K562 (cell line): ENCODE data around the gene FGGY. TPM values are rescaled to one million over a fixed set of nuclear protein-coding genes. Genes with fewer than 3 reads are reported as not detected.

ENCODE experiments used
- ATAC-seq: fragments of 200-7000 bp; cut with Tn5 transposase; 3 replicates; pipeline ENCODE4 v1.9.1; 2020; ENCODE audit warnings: moderate library complexity
- BruUV-seq: library from RNA; stranded (reverse); fragments of 400-500 nt; replicated peaks from 2 replicates; lab custom pipeline; 2021; lab: Mats Ljungman, UMichigan
- CTCF ChIA-PET: fragments of 300-600 bp; formaldehyde crosslinking; extraction: SDS; loops from one replicate; lab custom pipeline; 2021; ENCODE audit warnings: low intra/inter-chr PET ratio; lab: Yijun Ruan, JAX
- POLR2A ChIA-PET: fragments of 300-600, 350-650 bp; sonication (Branson Sonifier 250); formaldehyde crosslinking; extraction: SDS; loops from one replicate; lab custom pipeline; 2021; ENCODE audit warnings: antibody characterized with exemption, inconsistent platforms; lab: Yijun Ruan, JAX
- DNase-seq, 4 experiments: peaks; one replicate each; pipeline versions ENCODE4 v3.0.0 to v3.0.0-alpha.2; 2011 to 2018; ENCODE audit warnings: low spot score in 3 of 4, mixed read lengths in 3 of 4; ENCODE audit errors: extremely low read depth in 1 of 4
- FAIRE-seq: peaks from 2 replicates; lab custom pipeline; 2011; peaks lifted over from hg19 to GRCh38; lab: Jason Lieb, UNC
- H2AFZ ChIP-seq: 2 replicates; pipeline ENCODE4 v1.6.0; 2011; ENCODE audit warnings: low read depth, low read length, control low read depth, inconsistent platforms
- H3K27ac ChIP-seq: fragments of 200-600 bp; 3 replicates; pipeline ENCODE4 v1.8.0; 2011; ENCODE audit warnings: low read depth, mild to moderate bottlenecking, control low read depth, inconsistent platforms, low read length, moderate library complexity, mixed read lengths; ENCODE audit errors: extremely low read depth
- H3K27me3 ChIP-seq, 2 experiments: fragments of 300-600 bp in 1 of 2; 2 replicates in 1 of 2; 3 replicates in 1 of 2; pipeline versions ENCODE4 v1.6.0 to v1.8.0; 2011; ENCODE audit warnings: inconsistent platforms in 2 of 2, low read length in 2 of 2, mild to moderate bottlenecking in 1 of 2, mixed read lengths in 1 of 2, moderate library complexity in 1 of 2; ENCODE audit not compliant: control insufficient read depth in 2 of 2, insufficient read depth in 2 of 2
- H3K36me3 ChIP-seq: fragments of 300-600 bp; 3 replicates; pipeline ENCODE4 v1.8.0; 2011; ENCODE audit warnings: mild to moderate bottlenecking, low read length, inconsistent platforms; ENCODE audit not compliant: control insufficient read depth, insufficient read depth
- H3K4me1 ChIP-seq, 2 experiments: fragments of 200-600 bp in 1 of 2; replicated peaks in 1 of 2; 2 replicates in 1 of 2; 3 replicates in 1 of 2; pipeline versions ENCODE4 v1.5.1 to v1.8.0; 2011; ENCODE audit warnings: inconsistent platforms in 2 of 2, low read length in 2 of 2, mild to moderate bottlenecking in 1 of 2, mixed read lengths in 1 of 2, moderate library complexity in 1 of 2; ENCODE audit not compliant: control insufficient read depth in 2 of 2, insufficient read depth in 2 of 2
- H3K4me2 ChIP-seq: 2 replicates; pipeline ENCODE4 v1.6.1; 2011; ENCODE audit warnings: low read length, control low read depth, inconsistent platforms, mixed read lengths; ENCODE audit not compliant: insufficient read depth
- H3K4me3 ChIP-seq: fragments of 200-600 bp; sonication (generic), shearing (Covaris generic); 2 replicates; pipeline ENCODE4 v1.5.1; 2016; ENCODE audit warnings: control low read depth, inconsistent platforms
- H3K79me2 ChIP-seq: fragments of 200-600 bp; 3 replicates; pipeline ENCODE4 v1.8.0; 2011; ENCODE audit warnings: low read length, inconsistent platforms; ENCODE audit not compliant: control insufficient read depth, insufficient read depth
- H3K9ac ChIP-seq, 2 experiments: 2 replicates each; pipeline versions ENCODE4 v1.6.0 to v1.6.1; 2011; ENCODE audit warnings: low read depth in 2 of 2, low read length in 2 of 2, control low read depth in 1 of 2, inconsistent platforms in 1 of 2, mild to moderate bottlenecking in 1 of 2, mixed read lengths in 1 of 2; ENCODE audit not compliant: insufficient read depth in 1 of 2
- H3K9me1 ChIP-seq: one replicate; pipeline ENCODE4 v1.6.0; 2011; ENCODE audit warnings: inconsistent platforms, mild to moderate bottlenecking, low read length, moderate library complexity; ENCODE audit not compliant: control insufficient read depth, insufficient read depth
- H3K9me3 ChIP-seq: replicated peaks from 2 replicates; pipeline ENCODE4 v1.5.1; 2011; ENCODE audit warnings: low read depth, low read length, inconsistent platforms; ENCODE audit not compliant: control insufficient read depth, insufficient read depth
- H4K20me1 ChIP-seq: replicated peaks from 2 replicates; pipeline ENCODE4 v1.6.1; 2011; ENCODE audit warnings: low read length, inconsistent platforms, mixed read lengths; ENCODE audit not compliant: control insufficient read depth, insufficient read depth
- BDP1 ChIP-seq: IDR thresholded peaks from 3 replicates; pipeline ENCODE4 v1.6.1; 2011; ENCODE audit not compliant: insufficient read length, insufficient read depth
- CHD1 ChIP-seq: fragments of 200-600 bp; sonication (generic); IDR thresholded peaks from one replicate; pipeline ENCODE4 v1.6.1; 2012; ENCODE audit warnings: mild to moderate bottlenecking, moderate library complexity, low read length, inconsistent platforms
- IRF9 ChIP-seq: fragments of 450-650 bp; IDR thresholded peaks from 2 replicates; pipeline ENCODE4 v1.6.1; 2016; ENCODE audit warnings: missing biosample characterization, missing genetic modification characterization
- SPI1 ChIP-seq: IDR thresholded peaks from 2 replicates; pipeline ENCODE4 v1.6.1; 2011; ENCODE audit warnings: low read depth, low read length, control low read depth, borderline replicate concordance
- VEZF1 ChIP-seq: fragments of 200-800 bp; sonication (Bioruptor generic); IDR thresholded peaks from 2 replicates; pipeline ENCODE4 v1.6.1; 2017; ENCODE audit warnings: missing genetic modification characterization, missing compliant biosample characterization
- WGBS: fragments of 100-300 bp; shearing (Covaris generic); methylation state at CpG from one replicate; pipeline ENCODE4 v1.1.6; 2016; ENCODE audit warnings: low coverage, mixed read lengths; ENCODE audit not compliant: insufficient coverage; ENCODE audit errors: missing lambda C conversion rate; 5-methylcytosine and 5-hydroxymethylcytosine counted together
- in situ Hi-C: fragments of 300-500 bp; cut with MboI; formaldehyde crosslinking; loops from 4 replicates; pipeline ENCODE4 v1.15.0; 2018; ENCODE audit warnings: inconsistent platforms, mixed read lengths
- intact Hi-C: fragments of 100-400 bp; cut with micrococcal nuclease; formaldehyde crosslinking; loops from 2 replicates; pipeline ENCODE4 v1.14.2; 2022
- polyA plus RNA-seq, 8 experiments: library from polyadenylated mRNA; depleted of rRNA in 4 of 8; stranded (reverse) in 5 of 8; unstranded in 3 of 8; fragments of >200 nt; fragmentation: Nextera tagmentation in 2 of 8; fragmentation: Illumina TruSeq in 1 of 8; extraction: Ambion mirVana in 2 of 8; extraction: Trizol in 1 of 8; gene quantifications; 2 replicates each; pipeline versions ENCODE4 v1.2.1 to v1.2.3, GENCODE V29; 2011 to 2014; ENCODE audit warnings: inconsistent platforms in 1 of 8, missing spikeins in 1 of 8
- total RNA-seq, 7 experiments: library from RNA; depleted of rRNA in 6 of 7; stranded (reverse); fragments of >200 nt in 6 of 7; fragmentation: Illumina TruSeq in 2 of 7; extraction: Trizol in 2 of 7; gene quantifications; 2 replicates each; pipeline versions ENCODE4 v1.2.1 to v1.2.3, GENCODE V29; 2011 to 2021; ENCODE audit warnings: low replicate concordance in 1 of 7

FGGY gene
- total and polyA plus RNA-seq, 9 of the 15 experiments (the other 6 are each of a cell fraction or from before 2014, with no cell fraction given) = 9.7 to 19.2 (median 12.6) TPM

- FAIRE-seq (no peak), DNase-seq (no peak), ATAC-seq (no peak)
- TF ChIP-seq CHD1 = no peak
- no peak for TF ChIP-seq BDP1
- intact Hi-C loops (no loop called here), in situ Hi-C loops (no loop called here)
- H3K9me3 ChIP-seq = no peaks in the 10 kb centered on the region
- H3K4me2 ChIP-seq = no peak overlapping the region
- H4K20me1 ChIP-seq = no peaks in the 10 kb centered on the region
- H3K79me2 ChIP-seq = no peaks in the 10 kb centered on the region
- peaks cover 0 to 22% of the 10 kb centered on the region in 2 experiments; a peak in 4 of 5 replicates for H3K4me1 ChIP-seq
- no peaks in the 10 kb centered on the region for H3K36me3 ChIP-seq
- H3K4me3 ChIP-seq = no peak overlapping the region
- H2AFZ ChIP-seq = peak overlapping the region; percentile 92
- H3K27ac ChIP-seq = peak overlapping the region; percentile 71; the same call in 1 of the 3 replicates
- H3K9me1 ChIP-seq = no peaks in the 10 kb centered on the region
- POLR2A ChIA-PET = no interaction called here
- BruUV-seq = no TSS peak
- H3K27me3 ChIP-seq = no peaks in the 10 kb centered on the region
- CTCF ChIA-PET = no interaction called here
- 86% methylated on average over 1 of the region's 1 CpG for WGBS
- H3K9ac ChIP-seq = no peak overlapping the region
Measured at GRCh38 chr1:59731591-59731990, 434.7 kb downstream of the FGGY start.

GRCh38 chr1:59732214-59732955 lies 435.5 kb downstream of the FGGY start:
- peak; percentile 36; the same call in 1 of the 2 replicates for TF ChIP-seq VEZF1 (CRISPR knock-in tag)
- TF ChIP-seq SPI1 = peak; percentile 78; the same call in 1 of the 2 replicates
- TF ChIP-seq IRF9 (tag) = no peak
- CTCF ChIA-PET = no interaction called here
- DNase-seq (no peak), FAIRE-seq (no peak), ATAC-seq (no peak)
- in situ Hi-C loops (no loop called here), intact Hi-C loops (no loop called here)
- Histone ChIP-seq H3K9me1 (no peaks in the 10 kb centered on the region), H3K4me2 (no peak overlapping the region), H3K27me3 (no peaks in the 10 kb centered on the region), H4K20me1 (no peaks in the 10 kb centered on the region), H2AFZ (peak overlapping the region; percentile 42; the same call in 1 of the 2 replicates), H3K9ac (no peak overlapping the region), H3K79me2 (no peaks in the 10 kb centered on the region), H3K4me1 (peaks cover 0 to 22% of the 10 kb centered on the region in 2 experiments; a peak in 4 of 5 replicates), H3K4me3 (no peak overlapping the region), H3K27ac (no peak overlapping the region), H3K9me3 (no peaks in the 10 kb centered on the region), H3K36me3 (no peaks in the 10 kb centered on the region)
- 66% methylated on average over 10 of the region's 10 CpGs for WGBS
- POLR2A ChIA-PET = interaction anchor here (0.7 kb wide), 1 partner anchor 1110 kb away, joined by 3 read pairs; no protein-coding TSS in a partner anchor
- BruUV-seq = no TSS peak
